C4-2B (cell line): ENCODE results near the gene ETNK1.

Source experiments
- ZFX ChIP-seq: fragments of 450-650 bp; IDR thresholded peaks from 2 replicates; pipeline ENCODE4 v1.6.1; 2017
- TF ChIP-seq, protein P1 (sequence below): fragments of 450-650 bp; conservative IDR thresholded peaks from 2 replicates; pipeline ENCODE4 v1.5.1; 2017; ENCODE audit warnings: mild to moderate bottlenecking

DNA sequence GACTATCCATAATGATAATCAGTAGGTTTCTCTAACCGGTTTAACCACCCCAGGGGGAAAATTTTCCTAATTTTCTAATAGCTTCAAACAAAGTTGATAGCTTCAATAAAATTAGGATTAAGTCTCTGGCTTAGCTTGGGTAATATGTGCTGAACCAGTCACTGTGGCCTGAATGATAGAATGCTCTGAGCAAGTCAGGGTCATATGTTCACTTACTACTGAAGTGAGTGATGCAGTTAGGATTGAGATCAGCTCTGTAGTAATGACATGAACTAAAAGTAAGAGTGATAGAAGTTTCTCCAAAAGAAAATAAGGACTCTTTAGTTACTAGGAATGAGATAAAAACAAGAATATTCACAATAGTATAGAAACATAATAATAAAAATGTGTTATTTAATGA is 32.6 kb downstream of the ETNK1 start:
- TF ChIP-seq, protein P1, sequence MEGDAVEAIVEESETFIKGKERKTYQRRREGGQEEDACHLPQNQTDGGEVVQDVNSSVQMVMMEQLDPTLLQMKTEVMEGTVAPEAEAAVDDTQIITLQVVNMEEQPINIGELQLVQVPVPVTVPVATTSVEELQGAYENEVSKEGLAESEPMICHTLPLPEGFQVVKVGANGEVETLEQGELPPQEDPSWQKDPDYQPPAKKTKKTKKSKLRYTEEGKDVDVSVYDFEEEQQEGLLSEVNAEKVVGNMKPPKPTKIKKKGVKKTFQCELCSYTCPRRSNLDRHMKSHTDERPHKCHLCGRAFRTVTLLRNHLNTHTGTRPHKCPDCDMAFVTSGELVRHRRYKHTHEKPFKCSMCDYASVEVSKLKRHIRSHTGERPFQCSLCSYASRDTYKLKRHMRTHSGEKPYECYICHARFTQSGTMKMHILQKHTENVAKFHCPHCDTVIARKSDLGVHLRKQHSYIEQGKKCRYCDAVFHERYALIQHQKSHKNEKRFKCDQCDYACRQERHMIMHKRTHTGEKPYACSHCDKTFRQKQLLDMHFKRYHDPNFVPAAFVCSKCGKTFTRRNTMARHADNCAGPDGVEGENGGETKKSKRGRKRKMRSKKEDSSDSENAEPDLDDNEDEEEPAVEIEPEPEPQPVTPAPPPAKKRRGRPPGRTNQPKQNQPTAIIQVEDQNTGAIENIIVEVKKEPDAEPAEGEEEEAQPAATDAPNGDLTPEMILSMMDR = no peak
- no peak for TF ChIP-seq ZFX
